HEK293 (cell line): ENCODE measurements around the gene MPHOSPH9.

Experiments
- CTCF ChIA-PET: fragments of 350-600 bp; formaldehyde crosslinking; extraction: SDS; loops from one replicate; lab custom pipeline; 2021; ENCODE audit warnings: antibody characterized with exemption; lab: Yijun Ruan, JAX
- POLR2A ChIA-PET: fragments of 300-600 bp; formaldehyde crosslinking; extraction: SDS; loops from one replicate; lab custom pipeline; 2020; ENCODE audit warnings: antibody characterized with exemption, inconsistent platforms; lab: Yijun Ruan, JAX
- H3K27ac ChIP-seq: fragments of 200-500 bp; sonication (Bioruptor generic); 2 replicates; pipeline ENCODE4 v1.5.1; 2014; ENCODE audit warnings: low read depth, low read length, control low read depth, inconsistent platforms; ENCODE audit errors: extremely low read depth
- H3K36me3 ChIP-seq, 2 experiments: fragments of 200-500 bp in 1 of 2; sonication (Bioruptor generic) in 1 of 2; 1 replicate in 1 of 2; 2 replicates in 1 of 2; pipeline ENCODE4 v1.5.1; 2014 to 2017; ENCODE audit warnings: inconsistent platforms in 2 of 2, low read length in 2 of 2; ENCODE audit not compliant: control insufficient read depth in 2 of 2, insufficient read depth in 1 of 2
- H3K4me1 ChIP-seq: fragments of 200-500 bp; sonication (Bioruptor generic); 2 replicates; pipeline ENCODE4 v1.5.1; 2014; ENCODE audit warnings: mild to moderate bottlenecking, low read length, inconsistent platforms; ENCODE audit not compliant: control insufficient read depth, insufficient read depth
- H3K4me3 ChIP-seq: 2 replicates; pipeline ENCODE4 v1.5.1; 2011; ENCODE audit warnings: low read depth, mild to moderate bottlenecking, control low read depth, low read length, moderate library complexity
- H3K9me3 ChIP-seq: fragments of 200-500 bp; sonication (Bioruptor generic); 2 replicates; pipeline ENCODE4 v1.5.1; 2014; ENCODE audit warnings: low read depth, low read length, inconsistent platforms; ENCODE audit not compliant: control insufficient read depth, insufficient read depth
- BCL11A ChIP-seq: fragments of 450-650 bp; formaldehyde crosslinking; IDR thresholded peaks from 2 replicates; pipeline ENCODE4 v1.5.1; 2016; ENCODE audit warnings: low read depth, missing biosample characterization, missing genetic modification characterization
- EGR2 ChIP-seq: fragments of 450-650 bp; formaldehyde crosslinking; IDR thresholded peaks from 2 replicates; pipeline ENCODE4 v1.5.1; 2016; ENCODE audit warnings: low read depth, missing biosample characterization, missing genetic modification characterization
- GLIS2 ChIP-seq: fragments of 450-650 bp; formaldehyde crosslinking; IDR thresholded peaks from 2 replicates; pipeline ENCODE4 v1.5.1; 2016; ENCODE audit warnings: missing biosample characterization, missing genetic modification characterization
- KLF10 ChIP-seq: fragments of 450-650 bp; IDR thresholded peaks from 2 replicates; pipeline ENCODE4 v1.5.1; 2018; ENCODE audit warnings: missing biosample characterization, mild to moderate bottlenecking, missing genetic modification characterization
- KLF9 ChIP-seq: fragments of 450-650 bp; formaldehyde crosslinking; IDR thresholded peaks from 2 replicates; pipeline ENCODE4 v1.5.1; 2016; ENCODE audit warnings: missing biosample characterization, missing genetic modification characterization, low read depth
- MZF1 ChIP-seq: fragments of 450-650 bp; formaldehyde crosslinking; IDR thresholded peaks from 2 replicates; pipeline ENCODE4 v1.5.1; 2017; ENCODE audit warnings: missing biosample characterization, missing genetic modification characterization, borderline replicate concordance
- WT1 ChIP-seq: fragments of 450-650 bp; formaldehyde crosslinking; IDR thresholded peaks from 2 replicates; pipeline ENCODE4 v1.5.1; 2016; ENCODE audit warnings: missing biosample characterization, missing genetic modification characterization
- YY2 ChIP-seq: fragments of 450-650 bp; formaldehyde crosslinking; IDR thresholded peaks from 2 replicates; pipeline ENCODE4 v1.5.1; 2016; ENCODE audit warnings: missing biosample characterization, missing genetic modification characterization
- ZBTB8A ChIP-seq: fragments of 450-650 bp; formaldehyde crosslinking; IDR thresholded peaks from 2 replicates; pipeline ENCODE4 v1.5.1; 2016; ENCODE audit warnings: missing biosample characterization, missing genetic modification characterization
- ZNF140 ChIP-seq: fragments of 450-650 bp; formaldehyde crosslinking; IDR thresholded peaks from 2 replicates; pipeline ENCODE4 v1.5.1; 2016; ENCODE audit warnings: missing biosample characterization, missing genetic modification characterization
- ZNF19 ChIP-seq: fragments of 450-650 bp; formaldehyde crosslinking; IDR thresholded peaks from 2 replicates; pipeline ENCODE4; 2016; ENCODE audit warnings: missing biosample characterization, missing genetic modification characterization, low read depth
- ZNF354C ChIP-seq: fragments of 450-650 bp; formaldehyde crosslinking; IDR thresholded peaks from 2 replicates; pipeline ENCODE4 v1.5.1; 2016; ENCODE audit warnings: missing biosample characterization, missing genetic modification characterization, low read depth, borderline replicate concordance
- ZNF548 ChIP-seq: fragments of 450-650 bp; formaldehyde crosslinking; IDR thresholded peaks from 2 replicates; pipeline ENCODE4 v1.5.1; 2016; ENCODE audit warnings: missing biosample characterization, missing genetic modification characterization
- ZNF561 ChIP-seq: fragments of 450-650 bp; IDR thresholded peaks from 2 replicates; pipeline ENCODE4 v1.5.1; 2018; ENCODE audit warnings: missing biosample characterization, missing genetic modification characterization, borderline replicate concordance
- ZNF629 ChIP-seq: fragments of 450-650 bp; formaldehyde crosslinking; IDR thresholded peaks from 2 replicates; pipeline ENCODE4 v1.5.1; 2017; ENCODE audit warnings: missing biosample characterization, missing genetic modification characterization
- ZNF785 ChIP-seq: fragments of 450-650 bp; formaldehyde crosslinking; IDR thresholded peaks from 2 replicates; pipeline ENCODE4 v1.5.1; 2016; ENCODE audit warnings: missing biosample characterization, missing genetic modification characterization
- TF ChIP-seq, protein P1 (sequence below): fragments of 450-650 bp; formaldehyde crosslinking; IDR thresholded peaks from 2 replicates; pipeline ENCODE4 v1.5.1; 2016; ENCODE audit warnings: missing biosample characterization, missing genetic modification characterization
- TF ChIP-seq, protein P2 (sequence below): fragments of 450-650 bp; formaldehyde crosslinking; IDR thresholded peaks from 2 replicates; pipeline ENCODE4 v1.5.1; 2016; ENCODE audit warnings: missing biosample characterization, missing genetic modification characterization
- TF ChIP-seq, protein P3 (sequence below): fragments of 450-650 bp; formaldehyde crosslinking; IDR thresholded peaks from 2 replicates; pipeline ENCODE4 v1.5.1; 2016; ENCODE audit warnings: missing biosample characterization, missing genetic modification characterization, borderline replicate concordance
- TF ChIP-seq, protein P4 (sequence below): fragments of 450-650 bp; formaldehyde crosslinking; conservative IDR thresholded peaks from 2 replicates; pipeline ENCODE4 v1.5.1; 2016; ENCODE audit warnings: low read depth, missing biosample characterization, missing genetic modification characterization
- TF ChIP-seq, protein P5 (sequence below): fragments of 450-650 bp; formaldehyde crosslinking; IDR thresholded peaks from 2 replicates; pipeline ENCODE4 v1.5.1; 2016; ENCODE audit warnings: missing biosample characterization, missing genetic modification characterization

Gene MPHOSPH9

DNA sequence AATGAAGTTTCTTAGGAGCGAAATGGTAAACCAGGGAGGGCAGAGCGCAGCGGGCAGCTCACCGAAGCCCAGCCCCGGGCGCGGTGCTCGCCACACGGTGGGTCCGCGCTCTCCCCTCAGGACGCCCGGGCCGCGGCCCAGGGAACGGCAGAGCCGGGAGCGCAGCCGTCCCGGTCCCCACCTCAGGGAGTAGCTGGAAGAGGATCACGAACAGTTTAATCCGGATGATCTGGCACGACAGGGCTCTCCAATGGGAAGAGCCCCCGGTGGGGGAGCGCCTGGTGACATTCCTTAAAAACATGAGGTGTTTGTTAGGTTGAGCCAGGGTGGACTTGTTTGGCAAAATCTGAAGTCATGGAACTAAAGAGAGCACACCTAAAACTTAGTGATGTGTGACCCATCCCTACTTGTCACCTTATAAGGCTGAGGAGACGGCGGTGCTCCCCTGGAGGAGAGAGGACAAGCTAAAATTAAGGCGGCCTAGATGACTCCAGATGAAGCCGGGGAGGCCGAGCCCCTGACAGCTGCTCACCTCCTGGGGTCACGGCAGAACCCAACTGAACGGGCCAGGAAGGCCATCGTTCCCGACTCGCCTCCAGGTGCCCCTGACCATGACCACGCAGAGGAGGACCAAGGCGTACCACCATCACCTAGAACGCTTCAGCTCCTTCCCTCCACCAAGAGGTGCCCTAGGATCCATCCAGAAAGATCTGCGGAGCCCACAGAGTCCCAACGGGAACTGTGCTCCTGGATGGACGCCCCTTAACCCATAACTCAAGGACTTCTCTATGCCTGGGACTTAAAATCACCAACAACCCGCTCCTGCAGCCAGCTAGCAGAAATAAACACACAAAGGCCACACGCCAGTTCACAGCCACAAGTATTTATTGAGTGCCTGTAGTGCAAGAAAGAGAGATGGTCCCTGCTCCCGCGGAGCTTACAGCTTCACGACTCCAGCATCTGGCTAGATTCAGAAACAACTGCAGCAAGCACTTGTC is 81.2 kb downstream of the MPHOSPH9 start (continued):
- TF ChIP-seq, protein P1, sequence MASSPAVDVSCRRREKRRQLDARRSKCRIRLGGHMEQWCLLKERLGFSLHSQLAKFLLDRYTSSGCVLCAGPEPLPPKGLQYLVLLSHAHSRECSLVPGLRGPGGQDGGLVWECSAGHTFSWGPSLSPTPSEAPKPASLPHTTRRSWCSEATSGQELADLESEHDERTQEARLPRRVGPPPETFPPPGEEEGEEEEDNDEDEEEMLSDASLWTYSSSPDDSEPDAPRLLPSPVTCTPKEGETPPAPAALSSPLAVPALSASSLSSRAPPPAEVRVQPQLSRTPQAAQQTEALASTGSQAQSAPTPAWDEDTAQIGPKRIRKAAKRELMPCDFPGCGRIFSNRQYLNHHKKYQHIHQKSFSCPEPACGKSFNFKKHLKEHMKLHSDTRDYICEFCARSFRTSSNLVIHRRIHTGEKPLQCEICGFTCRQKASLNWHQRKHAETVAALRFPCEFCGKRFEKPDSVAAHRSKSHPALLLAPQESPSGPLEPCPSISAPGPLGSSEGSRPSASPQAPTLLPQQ (tag by site-specific recombination), result 0 out of 2 replicates have a peak, but pooled peaks have one; percentile 18
- TF ChIP-seq ZNF548 (tag by site-specific recombination), result no peak
- TF ChIP-seq ZNF785 (tag by site-specific recombination), result no peak
- peak; percentile 21; the same call in 1 of the 2 replicates for TF ChIP-seq GLIS2 (tag by site-specific recombination)
- TF ChIP-seq, all 188 proteins: peak for 15

DNA sequence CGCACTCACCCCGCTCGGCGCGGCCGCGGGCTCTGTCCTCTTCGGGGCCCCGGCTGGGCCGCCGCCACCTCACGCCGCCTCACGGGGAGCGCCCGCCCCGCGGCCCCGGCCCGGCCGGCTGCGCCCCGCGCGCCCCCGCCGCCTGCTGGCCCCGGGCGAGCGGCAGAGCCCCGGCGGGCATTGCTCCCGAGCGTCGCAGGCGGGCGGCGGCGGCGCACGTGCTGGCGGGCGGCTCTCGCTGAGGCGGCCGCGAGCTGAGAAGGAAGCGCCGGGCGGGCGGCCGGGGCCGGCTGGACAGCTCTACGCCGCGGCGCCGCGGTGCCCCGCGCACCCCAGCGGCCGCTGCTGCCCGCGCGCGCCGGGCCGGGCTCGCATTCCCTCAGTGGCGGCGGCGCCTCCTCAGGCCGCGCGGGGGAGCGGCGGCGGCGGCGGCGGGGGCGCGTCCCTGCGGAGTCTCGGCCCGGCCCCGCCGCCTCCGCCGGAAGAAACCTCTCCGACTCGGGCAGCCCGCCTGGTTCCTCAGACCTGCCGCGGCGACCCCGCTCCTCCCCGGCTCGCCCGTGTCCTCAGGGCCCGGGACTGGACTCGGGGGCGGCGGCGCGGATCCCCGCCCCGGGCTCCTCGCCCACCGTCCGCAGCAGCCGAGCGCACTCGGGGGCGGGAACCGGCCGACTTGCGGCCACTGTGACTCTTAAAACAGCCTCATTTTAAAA is 82.0 kb downstream of the MPHOSPH9 start, which contains the start of gene PITPNM2:
Gene PITPNM2 (minus strand): TSS at position 347 of the 713 bp plus-strand sequence. CDS start 116,500 bp downstream, outside the sequence.
- Histone ChIP-seq H3K4me3 (peak within 1 kb of the TSS; percentile 60), H3K4me1 (peaks cover 7% of the 10 kb centered on the region; the same call in 1 of the 2 replicates), H3K27ac (peak within 1 kb of the TSS; percentile 70; the same call in 1 of the 2 replicates), H3K9me3 (no peaks in the 10 kb centered on the region), H3K36me3 (peaks cover 6 to 16% of the 10 kb centered on the region in 2 experiments)
- ChIA-PET POLR2A (interaction anchor here (1.0 to 1.1 kb wide), 2 partner anchors 96 to 107 kb away, joined by 3 read pairs; no protein-coding TSS in a partner anchor), CTCF (interaction anchor here (0.6 to 1.8 kb wide), 4 partner anchors 76 to 148 kb away, joined by 3 to 5 read pairs (median 4); no protein-coding TSS in a partner anchor)
- TF ChIP-seq, protein P2, sequence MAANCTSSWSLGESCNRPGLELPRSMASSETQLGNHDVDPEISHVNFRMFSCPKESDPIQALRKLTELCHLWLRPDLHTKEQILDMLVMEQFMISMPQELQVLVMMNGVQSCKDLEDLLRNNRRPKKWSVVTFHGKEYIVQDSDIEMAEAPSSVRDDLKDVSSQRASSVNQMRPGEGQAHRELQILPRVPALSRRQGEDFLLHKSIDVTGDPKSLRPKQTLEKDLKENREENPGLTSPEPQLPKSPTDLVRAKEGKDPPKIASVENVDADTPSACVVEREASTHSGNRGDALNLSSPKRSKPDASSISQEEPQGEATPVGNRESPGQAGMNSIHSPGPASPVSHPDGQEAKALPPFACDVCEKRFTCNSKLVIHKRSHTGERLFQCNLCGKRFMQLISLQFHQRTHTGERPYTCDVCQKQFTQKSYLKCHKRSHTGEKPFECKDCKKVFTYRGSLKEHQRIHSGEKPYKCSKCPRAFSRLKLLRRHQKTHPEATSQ (tag by site-specific recombination), result no peak
- TF ChIP-seq ZNF561 (tag by site-specific recombination) (peak; percentile 78; the same call in 1 of the 2 replicates), ZNF629 (no peak), ZNF354C (tag by site-specific recombination) (no peak), KLF10 (tag by site-specific recombination) (peak; percentile 59; the same call in 1 of the 2 replicates), ZNF19 (tag by site-specific recombination) (no peak), YY2 (no peak), EGR2 (tag by site-specific recombination) (peak; percentile 37; the same call in 1 of the 2 replicates), WT1 (tag by site-specific recombination) (no peak), KLF9 (tag by site-specific recombination) (no peak), ZBTB8A (tag by site-specific recombination) (peak; percentile 40; the same call in 1 of the 2 replicates), ZNF140 (tag by site-specific recombination) (no peak), MZF1 (tag by site-specific recombination) (no peak), BCL11A (tag by site-specific recombination) (no peak)
- TF ChIP-seq, protein P3, sequence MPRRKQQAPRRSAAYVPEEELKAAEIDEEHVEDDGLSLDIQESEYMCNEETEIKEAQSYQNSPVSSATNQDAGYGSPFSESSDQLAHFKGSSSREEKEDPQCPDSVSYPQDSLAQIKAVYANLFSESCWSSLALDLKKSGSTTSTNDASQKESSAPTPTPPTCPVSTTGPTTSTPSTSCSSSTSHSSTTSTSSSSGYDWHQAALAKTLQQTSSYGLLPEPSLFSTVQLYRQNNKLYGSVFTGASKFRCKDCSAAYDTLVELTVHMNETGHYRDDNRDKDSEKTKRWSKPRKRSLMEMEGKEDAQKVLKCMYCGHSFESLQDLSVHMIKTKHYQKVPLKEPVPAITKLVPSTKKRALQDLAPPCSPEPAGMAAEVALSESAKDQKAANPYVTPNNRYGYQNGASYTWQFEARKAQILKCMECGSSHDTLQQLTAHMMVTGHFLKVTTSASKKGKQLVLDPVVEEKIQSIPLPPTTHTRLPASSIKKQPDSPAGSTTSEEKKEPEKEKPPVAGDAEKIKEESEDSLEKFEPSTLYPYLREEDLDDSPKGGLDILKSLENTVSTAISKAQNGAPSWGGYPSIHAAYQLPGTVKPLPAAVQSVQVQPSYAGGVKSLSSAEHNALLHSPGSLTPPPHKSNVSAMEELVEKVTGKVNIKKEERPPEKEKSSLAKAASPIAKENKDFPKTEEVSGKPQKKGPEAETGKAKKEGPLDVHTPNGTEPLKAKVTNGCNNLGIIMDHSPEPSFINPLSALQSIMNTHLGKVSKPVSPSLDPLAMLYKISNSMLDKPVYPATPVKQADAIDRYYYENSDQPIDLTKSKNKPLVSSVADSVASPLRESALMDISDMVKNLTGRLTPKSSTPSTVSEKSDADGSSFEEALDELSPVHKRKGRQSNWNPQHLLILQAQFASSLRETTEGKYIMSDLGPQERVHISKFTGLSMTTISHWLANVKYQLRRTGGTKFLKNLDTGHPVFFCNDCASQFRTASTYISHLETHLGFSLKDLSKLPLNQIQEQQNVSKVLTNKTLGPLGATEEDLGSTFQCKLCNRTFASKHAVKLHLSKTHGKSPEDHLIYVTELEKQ (tag by site-specific recombination), result no peak
- TF ChIP-seq, protein P4, sequence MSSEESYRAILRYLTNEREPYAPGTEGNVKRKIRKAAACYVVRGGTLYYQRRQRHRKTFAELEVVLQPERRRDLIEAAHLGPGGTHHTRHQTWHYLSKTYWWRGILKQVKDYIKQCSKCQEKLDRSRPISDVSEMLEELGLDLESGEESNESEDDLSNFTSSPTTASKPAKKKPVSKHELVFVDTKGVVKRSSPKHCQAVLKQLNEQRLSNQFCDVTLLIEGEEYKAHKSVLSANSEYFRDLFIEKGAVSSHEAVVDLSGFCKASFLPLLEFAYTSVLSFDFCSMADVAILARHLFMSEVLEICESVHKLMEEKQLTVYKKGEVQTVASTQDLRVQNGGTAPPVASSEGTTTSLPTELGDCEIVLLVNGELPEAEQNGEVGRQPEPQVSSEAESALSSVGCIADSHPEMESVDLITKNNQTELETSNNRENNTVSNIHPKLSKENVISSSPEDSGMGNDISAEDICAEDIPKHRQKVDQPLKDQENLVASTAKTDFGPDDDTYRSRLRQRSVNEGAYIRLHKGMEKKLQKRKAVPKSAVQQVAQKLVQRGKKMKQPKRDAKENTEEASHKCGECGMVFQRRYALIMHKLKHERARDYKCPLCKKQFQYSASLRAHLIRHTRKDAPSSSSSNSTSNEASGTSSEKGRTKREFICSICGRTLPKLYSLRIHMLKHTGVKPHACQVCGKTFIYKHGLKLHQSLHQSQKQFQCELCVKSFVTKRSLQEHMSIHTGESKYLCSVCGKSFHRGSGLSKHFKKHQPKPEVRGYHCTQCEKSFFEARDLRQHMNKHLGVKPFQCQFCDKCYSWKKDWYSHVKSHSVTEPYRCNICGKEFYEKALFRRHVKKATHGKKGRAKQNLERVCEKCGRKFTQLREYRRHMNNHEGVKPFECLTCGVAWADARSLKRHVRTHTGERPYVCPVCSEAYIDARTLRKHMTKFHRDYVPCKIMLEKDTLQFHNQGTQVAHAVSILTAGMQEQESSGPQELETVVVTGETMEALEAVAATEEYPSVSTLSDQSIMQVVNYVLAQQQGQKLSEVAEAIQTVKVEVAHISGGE, result no peak
- TF ChIP-seq, protein P5, sequence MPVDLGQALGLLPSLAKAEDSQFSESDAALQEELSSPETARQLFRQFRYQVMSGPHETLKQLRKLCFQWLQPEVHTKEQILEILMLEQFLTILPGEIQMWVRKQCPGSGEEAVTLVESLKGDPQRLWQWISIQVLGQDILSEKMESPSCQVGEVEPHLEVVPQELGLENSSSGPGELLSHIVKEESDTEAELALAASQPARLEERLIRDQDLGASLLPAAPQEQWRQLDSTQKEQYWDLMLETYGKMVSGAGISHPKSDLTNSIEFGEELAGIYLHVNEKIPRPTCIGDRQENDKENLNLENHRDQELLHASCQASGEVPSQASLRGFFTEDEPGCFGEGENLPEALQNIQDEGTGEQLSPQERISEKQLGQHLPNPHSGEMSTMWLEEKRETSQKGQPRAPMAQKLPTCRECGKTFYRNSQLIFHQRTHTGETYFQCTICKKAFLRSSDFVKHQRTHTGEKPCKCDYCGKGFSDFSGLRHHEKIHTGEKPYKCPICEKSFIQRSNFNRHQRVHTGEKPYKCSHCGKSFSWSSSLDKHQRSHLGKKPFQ (tag by site-specific recombination), result no peak
